ENCODE measurements around the gene PRCD.
"Not testable (repeated sequence)": the region's sequence is repeated elsewhere in the genome, so short reads cannot be mapped to it uniquely, and the experiment has no call there.

PRCD gene

DNA sequence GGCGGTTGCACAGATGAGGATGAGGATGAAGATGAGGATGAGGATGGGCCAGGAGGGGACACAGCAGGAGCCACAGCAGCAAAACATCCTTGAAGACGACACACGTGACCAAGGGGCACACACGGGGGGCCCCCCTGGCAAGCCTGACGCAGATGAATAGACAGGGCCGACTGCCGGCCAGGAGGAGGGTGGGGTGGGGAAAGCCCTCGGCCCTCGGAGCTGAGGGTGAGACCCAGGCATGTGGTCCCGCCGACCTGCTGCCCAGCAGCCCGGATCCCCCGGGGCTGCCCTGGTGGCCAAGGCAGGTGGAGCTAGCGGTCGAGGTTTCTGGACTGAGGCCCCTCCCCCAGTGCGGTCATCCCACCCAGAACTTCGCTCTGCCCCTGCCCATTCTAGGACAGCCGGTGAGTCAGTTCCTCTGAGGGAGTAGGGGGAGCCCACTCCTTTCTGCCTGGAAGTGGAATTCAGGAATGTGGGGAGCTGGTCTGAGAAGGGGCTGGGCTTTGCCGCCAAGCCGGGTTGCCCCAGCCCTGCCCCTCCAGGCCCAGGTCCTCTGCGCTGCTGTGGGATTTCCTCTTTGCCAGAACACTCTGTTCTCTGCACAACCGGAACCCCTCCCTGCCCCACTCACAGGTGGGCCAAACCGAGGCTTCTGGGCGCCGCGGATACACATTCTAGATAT, 12.3 kb upstream of the PRCD start:
- no peak for DNase-seq (ENCODE audit: low read depth in 2 of 2)

DNA sequence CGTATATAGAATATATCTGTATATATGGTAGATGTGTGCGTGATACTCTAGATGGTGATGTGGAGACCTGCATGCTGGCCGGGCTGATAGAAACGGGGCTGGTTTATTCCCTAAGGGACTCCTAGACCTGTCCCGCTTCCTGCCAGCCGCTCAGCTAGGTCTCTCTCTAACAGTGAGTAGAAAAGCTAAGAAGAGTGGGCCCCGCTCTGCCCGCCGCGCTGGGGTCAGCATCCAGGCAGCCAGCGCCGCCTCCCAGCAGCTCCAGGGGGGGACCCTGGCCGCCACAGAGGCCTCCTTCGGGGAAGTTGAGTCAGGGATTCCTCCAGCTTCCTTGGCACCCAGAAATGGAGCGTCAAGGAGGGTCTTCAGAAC, 11.7 kb upstream of the PRCD start:
- DNase-seq (ENCODE audit: low read depth in 2 of 2), result no peak

DNA sequence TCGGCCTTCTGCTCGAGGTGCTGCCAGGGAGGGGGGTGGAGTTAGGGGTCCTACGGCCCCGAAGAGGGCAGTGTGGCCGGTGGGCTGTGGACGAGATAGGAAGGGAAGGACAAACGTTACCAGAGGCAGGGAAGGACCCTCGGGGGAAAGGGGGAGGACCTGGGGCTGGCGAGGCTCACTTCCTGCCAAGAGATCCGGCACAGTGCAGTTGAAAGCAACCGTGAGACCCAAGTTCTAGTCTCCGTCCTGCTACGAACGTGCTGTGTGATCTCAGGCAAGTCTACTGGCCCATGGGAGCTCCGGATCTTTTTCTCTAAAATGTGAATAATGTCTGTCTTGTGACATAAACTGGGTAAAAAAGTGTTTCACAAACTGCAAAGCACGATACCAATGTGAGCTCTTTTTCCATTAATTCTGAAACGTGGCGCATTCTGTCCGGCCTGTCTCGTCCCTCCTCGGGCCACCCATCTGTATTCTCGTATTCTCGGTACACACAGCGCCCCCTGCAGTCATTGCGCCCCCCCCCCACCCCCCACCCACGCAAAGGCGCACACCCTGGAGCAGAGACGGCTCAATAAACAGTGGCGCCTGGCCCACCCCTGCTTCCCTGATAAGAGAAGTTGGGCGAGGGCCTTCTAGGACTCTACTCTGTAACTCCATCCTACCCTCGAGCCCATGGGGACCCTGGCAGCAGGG, 11.2 kb upstream of the PRCD start:
- no peak for DNase-seq (ENCODE audit: low read depth in 2 of 2)

DNA sequence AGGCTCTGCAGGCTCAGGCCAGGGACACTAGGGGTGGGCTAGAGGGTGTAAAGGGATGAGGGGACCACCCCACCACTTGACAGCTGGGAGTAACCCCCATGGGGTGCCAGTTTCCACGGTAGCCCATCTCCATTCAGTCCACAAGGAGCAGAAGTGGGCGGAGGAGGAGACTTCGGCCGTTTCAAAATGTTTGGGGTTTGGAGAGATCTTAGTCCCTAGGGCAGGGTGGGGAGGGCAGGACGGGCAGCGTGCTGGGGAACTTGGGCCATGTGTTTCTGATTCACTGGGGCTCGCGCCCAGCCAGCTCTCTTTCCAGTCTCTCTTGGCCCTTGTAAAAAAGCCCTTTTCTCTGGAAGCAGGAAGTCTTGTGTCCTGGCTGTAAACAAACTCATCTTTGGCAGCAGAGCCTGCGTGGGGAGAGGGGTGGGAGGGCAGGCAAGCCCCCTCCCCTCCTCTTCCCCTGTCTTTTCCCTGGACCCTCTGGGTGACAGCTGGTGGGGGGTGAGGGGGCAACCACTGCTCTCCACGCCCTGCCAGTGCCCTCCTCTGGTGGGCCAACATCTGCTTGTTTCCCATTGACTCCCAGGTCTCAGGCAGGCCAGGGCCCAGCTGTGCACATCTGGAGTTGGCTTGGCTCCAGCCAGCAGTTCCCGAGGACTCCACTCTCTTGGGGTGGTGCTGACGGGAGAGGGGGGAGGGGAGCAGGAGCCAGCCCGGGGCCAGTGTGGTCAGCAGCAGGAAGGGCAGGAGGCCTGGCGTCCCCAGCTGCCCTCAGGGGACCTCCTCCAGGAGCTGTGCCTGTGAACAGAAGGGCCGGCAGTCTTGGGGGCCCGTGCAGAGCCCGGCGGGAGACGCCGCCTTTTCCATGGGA, 10.4 kb upstream of the PRCD start:
- no peak for DNase-seq (ENCODE audit: low read depth in 2 of 2)

DNA sequence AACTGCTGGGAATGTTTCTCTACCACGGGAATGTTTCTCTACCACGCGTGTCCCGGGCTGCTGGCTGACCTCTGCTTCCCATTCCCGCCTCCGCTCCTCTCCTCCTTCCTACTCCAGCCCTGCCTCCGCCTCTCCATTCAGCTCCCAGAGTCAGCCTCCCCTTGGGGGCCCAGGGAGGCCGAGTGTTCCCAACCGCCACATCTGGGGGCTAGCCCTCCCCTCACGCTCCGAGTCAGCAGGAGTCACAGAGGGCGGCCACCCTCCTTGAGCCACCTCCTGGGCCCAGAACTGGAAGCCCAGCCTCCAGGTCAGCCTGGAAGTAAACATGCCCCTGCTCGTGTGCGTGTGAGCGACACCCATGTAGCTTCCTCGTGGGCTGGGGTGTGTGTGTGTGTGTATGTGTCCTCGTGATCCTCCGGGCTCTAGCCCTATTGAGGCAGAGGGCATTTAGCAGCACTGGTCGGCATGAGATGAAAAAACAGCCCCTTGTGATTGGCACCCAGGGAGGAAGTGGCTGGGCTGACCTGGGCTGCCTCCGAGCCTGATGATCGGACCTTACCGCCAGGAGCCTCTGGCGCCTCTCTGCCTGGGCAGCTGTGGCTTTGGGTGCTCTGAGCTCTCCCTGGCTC, 9.6 kb upstream of the PRCD start:
- no peak for DNase-seq (ENCODE audit: low read depth in 2 of 2)

DNA sequence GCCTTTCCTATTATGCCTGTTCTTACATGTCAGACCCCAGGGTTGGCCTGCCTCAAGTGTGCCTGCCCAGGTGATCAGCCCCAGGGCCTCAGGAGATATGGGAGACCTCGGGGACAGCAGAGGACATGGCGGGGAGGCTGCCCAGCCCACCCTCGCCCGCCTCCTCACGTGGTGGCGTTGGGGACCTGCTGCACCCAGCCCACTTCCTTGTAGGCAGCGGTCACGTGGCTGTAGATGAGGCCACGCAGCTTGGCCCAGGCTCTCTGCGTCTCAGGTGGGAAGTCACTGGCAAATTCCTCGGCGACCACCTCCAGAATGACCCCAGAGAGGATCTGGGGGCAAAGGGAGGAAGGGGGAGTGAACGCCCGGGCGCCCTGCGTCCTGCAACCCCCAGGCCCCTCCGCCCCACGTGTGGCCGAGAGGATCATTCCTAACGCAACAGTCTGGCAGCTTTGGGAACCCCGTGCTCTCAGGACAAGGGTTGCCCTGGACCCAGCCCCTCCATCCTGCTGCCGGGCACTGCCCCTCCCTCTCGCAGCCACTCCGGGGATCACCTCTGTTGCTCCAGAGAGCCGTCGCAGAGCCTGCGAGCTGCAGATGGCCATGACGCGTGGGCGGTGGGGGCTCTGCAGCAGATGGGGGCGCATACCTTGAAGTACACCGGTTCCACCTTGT, 8.9 kb upstream of the PRCD start:
- DNase-seq (ENCODE audit: low read depth in 2 of 2), result no peak

DNA sequence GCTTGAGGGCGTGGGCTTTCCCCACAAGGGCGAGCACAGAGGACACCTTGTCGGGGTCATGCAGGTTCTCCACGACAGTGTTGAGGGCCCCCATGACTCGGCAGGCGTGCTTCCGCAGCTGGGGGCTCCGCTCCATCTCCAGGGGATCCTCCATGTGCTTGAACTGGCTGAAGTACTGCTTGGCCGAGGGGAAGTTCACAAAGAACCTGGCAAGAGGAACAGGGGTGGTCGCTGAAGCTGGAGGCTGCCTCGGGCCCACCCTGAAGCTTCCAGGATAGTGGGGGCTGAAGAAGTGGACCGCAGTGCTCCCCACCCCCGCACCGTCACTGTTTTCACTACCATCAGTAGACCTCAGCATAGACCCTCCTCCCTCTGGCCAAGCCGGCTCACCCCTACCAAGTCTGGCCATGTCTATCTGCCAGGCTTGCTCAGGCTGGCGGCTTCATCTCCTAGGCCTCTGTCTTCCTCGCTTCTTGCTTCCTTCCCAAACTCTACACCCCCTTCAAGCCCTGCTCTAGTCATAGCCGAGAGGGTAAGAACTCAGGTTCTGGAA, 8.3 kb upstream of the PRCD start:
- DNase-seq (ENCODE audit: low read depth in 2 of 2), result no peak

DNA sequence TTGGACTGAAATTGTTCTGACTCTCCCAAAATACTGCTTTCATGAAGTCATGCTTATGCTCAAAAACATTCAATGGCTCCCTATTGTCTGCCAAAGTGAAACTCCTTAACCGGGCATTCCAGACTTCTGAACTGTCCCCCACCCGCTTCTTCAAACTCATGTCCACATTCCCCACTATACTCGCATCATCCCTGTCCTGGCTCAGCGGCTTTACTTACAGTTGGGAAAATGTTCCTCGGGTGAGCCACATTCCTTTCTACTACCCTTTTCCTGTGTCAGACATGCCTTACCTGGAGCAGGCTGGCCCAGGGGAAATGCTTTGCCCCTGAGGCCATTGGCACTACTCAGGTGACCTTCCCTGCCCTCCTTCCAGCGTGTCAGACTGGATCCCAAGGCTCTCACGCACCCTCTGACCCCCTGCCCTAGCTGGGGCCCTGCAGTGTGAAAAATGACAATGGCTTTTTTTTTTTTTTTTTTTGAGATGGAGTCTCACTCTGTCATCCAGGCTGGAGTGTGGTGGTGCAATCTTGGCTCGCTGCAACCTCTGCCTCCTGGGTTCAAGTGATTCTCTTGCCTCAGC, 7.7 kb upstream of the PRCD start:
- DNase-seq (ENCODE audit: low read depth in 2 of 2), result no peak

DNA sequence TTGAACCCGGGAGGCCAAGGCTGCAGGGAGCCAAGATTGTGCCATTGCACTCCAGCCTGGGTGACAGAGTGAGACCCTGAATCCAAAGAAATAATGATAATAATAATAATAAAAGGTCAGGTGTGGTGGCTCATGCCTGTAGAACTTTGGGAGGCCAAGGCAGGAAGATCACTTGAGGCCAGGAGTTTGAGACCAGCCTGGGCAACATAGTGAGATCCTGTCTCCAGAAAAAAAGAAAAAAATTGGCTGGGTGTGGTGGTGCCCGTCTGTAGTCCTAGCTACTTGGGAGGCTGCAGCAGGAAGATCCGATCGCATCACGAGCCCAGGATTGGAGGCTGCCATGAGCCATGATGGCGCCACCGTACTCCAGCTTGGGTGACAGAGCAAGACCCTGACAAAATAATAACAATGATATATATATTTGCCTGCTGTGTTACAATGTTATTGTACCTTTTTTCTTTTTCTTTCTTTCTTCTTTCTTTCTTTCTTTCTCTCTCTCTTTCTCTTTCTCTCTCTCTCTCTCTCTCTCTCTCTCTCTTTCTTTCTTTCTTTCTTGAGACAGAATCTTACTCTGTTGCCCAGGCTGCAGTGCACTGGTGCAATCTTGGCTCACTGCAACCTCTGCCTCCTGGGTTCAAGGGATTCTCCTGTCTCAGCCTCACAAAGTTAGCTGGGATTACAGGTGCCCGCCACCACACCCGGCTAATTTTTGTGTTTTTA, 6.0 kb upstream of the PRCD start:
- not testable (repeated sequence) for DNase-seq (ENCODE audit: low read depth in 2 of 2)

DNA sequence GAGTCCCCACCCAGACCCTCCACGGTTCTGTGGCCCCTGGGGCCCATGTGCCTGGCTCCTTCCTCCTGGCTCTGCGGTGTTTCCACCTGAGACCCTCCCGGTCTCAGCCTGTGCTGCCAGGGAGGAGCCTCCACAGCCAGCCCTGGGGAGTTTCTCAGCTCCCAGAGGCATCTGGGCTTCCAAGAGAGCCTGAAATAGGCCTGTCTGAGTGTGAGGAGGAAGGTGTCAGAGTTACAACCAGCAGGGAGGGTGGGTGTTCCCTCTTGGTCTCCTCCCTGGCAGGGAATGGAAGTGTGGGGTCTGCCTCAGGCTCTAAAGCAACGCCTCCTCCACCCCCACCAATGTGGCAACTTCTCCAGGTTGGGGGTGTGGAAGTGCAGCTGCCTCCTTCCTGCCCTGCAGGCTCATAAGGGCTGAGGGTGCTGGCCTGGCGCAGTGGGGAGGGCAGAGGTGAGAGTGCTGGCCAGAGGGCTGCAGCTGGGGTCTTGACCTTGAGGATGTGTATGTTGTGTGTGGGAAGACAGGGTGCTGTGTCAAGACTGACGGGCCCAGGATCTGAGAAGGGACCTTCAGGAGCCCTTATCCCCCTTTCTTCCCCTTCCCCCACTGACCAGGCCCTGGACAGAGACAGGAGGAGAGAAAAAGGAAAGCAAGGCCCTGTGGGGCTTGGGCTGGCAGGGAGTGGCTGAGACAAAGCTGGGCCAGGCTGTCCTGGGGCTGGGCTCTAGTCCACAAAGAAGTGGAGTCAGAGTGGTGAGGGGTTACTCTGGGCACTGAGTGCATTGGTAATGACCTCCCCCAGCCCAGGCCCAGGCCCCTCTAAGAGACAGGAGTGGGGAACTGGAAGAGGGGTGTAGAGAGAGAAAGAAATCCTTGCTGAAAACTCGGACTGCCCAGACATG, 4.8 kb upstream of the PRCD start:
- DNase-seq (ENCODE audit: low read depth in 2 of 2), result no peak

DNA sequence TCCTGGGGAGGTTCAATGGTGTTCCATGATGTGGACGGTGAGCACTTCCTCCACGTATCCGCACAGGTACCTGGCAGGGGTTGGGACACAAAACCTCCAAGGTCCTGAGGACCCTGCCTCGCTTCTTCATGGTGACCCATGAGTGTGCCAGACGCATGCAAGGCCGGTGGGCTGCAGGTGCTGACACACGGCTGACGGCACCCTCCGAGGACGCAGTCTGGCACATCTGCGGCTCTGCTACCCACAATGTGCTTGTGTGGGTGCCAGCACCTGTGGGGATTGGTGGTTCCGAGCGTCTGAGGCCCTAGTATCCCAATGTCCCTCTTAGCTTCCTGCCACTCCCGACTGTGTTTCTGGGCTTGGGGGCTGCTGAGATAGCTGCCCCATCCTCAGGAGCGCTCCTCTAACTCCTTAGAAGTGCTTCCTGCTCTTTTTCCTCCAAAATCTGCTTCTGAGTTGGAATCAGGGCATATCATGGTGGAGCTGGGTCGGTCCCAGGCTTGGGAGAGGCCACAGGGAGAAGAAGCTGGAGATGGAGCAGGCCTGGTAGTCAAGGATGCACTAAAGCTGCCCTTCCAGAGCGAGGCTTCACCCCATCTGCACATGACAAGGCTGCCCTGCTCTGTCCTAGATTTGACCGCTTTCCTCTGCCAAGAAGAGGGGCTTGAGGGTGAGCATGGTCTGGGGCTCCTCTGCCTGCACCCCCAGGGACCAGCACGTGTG, 3.9 kb upstream of the PRCD start:
- DNase-seq (ENCODE audit: low read depth in 2 of 2), result no peak

DNA sequence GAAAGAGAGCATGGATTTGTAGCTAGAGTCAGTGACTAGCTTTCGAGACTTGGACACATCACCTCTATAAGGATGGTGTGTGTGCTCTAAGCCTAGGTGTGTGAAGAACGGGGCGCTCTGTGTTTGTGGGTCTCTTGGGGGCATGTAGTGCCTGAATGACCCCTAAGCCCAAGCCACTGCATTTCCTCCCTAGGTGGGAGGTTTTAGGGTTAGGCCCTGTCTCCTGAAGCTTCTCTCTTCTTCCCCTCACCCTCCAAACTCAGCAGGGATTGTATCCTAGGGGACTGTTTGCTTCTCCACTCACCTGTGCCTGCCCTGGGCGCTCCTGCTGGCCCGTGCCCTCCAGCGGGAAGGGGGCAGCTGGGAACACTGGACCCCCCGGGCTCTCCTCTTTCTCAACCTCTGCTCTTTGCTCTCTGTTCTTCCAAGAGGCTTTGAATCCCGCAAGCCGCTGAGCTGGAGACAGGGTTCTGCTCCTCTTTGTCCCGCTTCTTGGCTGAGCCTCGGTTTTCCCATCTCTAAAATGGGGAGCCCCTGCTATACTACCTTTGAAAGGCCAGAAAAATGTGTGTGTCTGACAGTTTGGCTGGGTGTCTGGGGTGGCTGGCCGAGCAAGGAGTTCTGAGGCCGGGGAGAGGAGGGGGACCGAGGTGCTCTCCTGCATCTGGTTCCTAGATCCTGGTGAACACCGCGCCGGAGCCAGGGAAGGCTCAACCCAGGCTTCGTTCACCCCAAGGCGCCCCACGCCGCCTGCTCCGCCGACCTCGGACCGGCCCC, 3.1 kb upstream of the PRCD start:
- no peak for DNase-seq (ENCODE audit: low read depth in 2 of 2)

DNA sequence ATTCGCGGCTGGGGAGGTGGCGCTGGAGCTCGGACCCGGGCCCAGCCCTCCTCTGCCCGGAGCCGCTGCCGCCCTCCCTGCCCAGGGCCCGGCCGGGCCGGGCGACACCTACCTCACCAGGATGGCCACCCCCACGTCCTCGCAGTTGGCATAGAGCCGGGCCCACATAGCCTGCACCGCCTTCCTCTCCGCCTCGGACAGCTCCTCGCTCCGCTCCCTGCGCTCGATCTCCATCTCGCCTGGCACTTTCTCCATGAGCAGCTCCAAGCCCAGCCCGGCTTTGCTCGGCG, 2.6 kb upstream of the PRCD start:
- no peak for DNase-seq (ENCODE audit: low read depth in 2 of 2)

DNA sequence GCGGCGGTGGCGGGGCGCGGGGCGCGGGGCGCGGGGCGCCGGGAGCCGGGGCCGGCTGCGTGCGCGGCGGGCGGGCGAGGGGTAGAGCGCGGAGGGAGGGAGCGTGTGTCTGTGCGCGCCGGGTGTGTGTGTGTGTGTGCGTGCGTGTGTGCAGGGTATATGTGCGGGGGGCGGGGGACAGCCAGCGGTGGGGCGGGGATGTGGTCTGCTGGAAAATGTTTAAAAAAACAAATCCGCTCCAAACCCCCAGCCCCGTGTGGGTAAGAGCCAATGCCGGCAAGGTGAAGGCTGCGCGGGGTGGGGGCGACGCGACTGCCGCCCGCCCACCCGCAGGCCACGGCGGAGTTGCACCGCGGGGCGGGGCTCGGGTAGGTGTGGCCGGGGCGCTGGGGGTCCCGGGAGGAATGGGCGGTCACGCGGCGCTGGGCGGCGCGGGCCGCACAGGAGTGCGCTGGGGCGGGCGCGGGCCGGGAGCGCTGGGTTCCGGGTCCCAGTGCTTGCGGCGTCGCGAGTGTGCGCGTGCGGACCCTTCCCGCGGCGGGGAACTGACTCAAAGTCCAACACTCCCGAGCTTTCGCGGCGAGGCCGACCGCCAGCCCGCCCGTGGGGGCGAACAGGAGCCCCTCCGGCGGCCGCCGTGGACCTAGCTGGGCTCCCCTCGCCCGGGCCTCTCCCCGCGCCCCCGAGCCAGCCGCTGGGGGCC, 2.1 kb upstream of the PRCD start, which contains the start of gene CYGB:
Gene CYGB (minus strand): TSS at position 132 of the 703 bp plus-strand sequence. CDS start 167 bp downstream, outside the sequence.
- no peak for DNase-seq (ENCODE audit: low read depth in 2 of 2)

DNA sequence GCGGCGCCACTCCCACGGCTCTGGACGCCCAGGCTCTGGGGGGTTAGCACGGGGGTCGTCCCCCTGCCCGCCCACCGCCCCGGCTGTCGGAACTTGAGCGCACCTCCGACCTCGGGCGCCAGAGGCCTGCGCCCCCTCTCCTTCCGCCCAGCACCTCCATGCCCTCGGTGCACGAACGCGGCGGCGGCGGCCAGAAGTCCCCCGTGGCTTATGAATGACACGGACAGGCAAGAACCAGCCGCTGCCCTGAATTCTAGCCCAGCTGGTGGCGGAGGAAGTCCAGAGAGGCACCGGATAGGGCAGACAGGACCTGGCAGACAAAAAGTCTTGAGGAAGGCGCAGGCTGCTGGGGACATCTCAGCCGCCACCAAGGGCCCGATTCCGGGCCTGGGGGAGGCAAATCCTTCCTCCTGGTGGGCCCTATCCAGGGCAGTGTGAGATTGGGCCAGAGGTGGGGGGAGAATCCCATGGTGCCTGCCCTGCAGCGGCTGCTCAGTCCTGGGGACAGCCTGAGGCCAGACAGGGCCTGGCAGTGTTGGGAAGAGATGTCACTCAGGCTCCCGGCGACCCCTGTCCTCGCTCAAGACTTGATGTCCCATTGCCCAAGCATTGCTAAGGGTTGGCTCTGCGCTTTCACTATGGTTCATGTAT, 1.4 kb upstream of the PRCD start:
- DNase-seq (ENCODE audit: low read depth in 2 of 2), result no peak

DNA sequence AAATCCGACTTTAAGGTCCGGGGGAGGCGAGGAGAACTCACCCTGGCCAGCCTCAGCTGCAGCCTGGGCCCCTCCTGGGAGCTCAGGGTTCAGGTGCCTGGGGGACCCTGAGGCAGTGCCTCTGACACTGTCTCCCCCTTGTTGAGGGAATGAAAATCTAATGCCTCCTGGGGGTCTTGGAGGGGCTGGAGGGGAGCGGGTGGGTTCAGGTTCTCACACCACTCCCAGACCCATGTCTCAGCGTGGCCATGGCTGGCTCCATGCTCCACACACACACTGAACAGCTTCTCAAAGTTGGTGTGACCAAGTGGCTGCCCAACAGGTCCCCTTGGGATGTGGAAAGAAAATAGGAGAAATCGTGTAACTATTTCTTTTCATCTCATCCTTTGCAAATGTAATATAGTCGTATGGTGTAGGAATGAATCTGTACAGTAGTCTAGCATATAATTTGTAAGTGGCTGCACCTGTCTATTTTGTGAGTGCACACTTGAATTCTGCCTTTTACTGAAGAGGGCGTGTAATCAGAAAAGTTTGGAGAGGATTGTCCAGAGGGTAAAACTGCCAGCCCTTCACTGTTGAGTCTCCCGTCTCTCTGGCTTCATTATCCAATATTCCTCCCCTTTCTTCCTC, 788 bp upstream of the PRCD start:
- no peak for DNase-seq (ENCODE audit: low read depth in 2 of 2)

Measured in stimulated activated CD4-positive, alpha-beta T cell treated with anti-CD3 and anti-CD28 coated beads, Interleukin-1b, Interleukin-23, amount 100 ng/mL, for 4 hours (primary cell).